ENCODE results near the gene MESP1.
"Not testable (repeated sequence)": the region's sequence is repeated elsewhere in the genome, so short reads cannot be mapped to it uniquely, and the experiment has no call there.

The MESP1 gene, protein sequence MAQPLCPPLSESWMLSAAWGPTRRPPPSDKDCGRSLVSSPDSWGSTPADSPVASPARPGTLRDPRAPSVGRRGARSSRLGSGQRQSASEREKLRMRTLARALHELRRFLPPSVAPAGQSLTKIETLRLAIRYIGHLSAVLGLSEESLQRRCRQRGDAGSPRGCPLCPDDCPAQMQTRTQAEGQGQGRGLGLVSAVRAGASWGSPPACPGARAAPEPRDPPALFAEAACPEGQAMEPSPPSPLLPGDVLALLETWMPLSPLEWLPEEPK

GRCh38 chr15:89750560-89751542, at the start of gene MESP1:
MESP1 (minus strand) TSS chr15:89751249; CDS start chr15:89751231, 18 bp downstream.
- DNase-seq, result peak; percentile 84

GRCh38 chr15:89799918-89800498, 49.0 kb upstream of the MESP1 start:
- DNase-seq, result no peak

GRCh38 chr15:89799011-89799911, 48.2 kb upstream of the MESP1 start:
- no peak for DNase-seq

DNA sequence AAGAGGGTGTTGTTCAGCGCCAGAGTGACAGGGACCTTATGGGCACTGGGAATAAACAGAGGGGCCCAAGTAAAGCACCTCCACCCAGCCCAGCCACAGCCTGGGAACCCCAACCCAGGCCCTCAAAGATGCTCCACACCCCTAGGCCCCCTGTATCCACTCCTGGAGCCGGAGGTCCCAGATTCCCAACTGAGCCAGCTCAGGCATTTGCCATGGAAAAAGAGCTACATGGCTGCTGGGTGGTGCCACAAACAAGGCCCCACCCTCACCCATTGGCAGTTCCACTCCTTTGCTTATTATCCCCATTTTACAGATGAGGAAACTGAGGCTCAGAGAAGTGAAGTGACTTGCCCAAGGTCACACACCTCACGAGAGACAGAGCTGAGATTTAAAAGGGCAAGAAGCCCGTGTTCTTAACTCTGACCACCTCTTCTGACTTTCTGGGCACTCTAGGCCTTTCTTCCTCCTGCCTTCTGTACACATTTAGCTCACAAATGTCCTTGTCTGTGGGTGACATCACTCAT, 46.7 kb upstream of the MESP1 start:
- DNase-seq, result no peak

- DNase-seq, result no peak
Measured at GRCh38 chr15:89795996-89796395, 44.9 kb upstream of the MESP1 start.

- no peak for DNase-seq
Measured at GRCh38 chr15:89794627-89795241, 43.7 kb upstream of the MESP1 start.

DNA sequence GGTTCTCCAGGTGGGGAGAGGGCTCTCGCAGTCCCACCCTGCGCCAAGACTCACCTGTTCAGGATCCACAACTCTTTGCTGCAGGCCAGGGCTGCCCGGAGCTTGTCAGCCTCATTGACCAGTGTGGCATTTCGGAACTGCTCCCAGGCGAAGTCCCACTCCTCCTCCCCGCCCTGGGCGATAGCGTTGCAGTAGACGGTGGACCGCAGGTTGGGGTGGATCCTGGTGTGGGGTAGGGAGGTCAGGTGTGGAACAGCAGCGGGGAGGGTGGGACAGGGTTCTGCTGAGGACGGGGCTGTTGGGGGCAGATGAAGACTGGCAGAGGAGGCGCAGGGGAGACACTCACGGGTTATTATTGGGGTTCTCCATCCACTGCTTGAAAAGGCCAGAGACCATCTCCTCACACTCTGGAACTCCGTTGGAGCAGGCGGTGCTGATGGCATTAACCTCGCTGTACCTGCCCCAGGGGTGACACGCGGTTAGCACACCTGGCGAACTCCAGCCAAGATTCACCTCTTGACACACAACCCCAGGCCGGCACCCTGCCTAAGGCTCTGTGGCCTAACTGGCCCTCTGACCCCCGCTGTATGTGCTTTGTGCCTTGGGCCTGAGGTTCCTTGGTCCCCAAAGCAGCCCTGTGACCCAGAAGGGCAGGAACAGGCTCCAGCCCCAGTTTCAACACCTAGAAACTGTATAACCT, 41.2 kb upstream of the MESP1 start:
- no peak for DNase-seq

GRCh38 chr15:89790661-89791060, 39.6 kb upstream of the MESP1 start:
- DNase-seq, result no peak

DNA sequence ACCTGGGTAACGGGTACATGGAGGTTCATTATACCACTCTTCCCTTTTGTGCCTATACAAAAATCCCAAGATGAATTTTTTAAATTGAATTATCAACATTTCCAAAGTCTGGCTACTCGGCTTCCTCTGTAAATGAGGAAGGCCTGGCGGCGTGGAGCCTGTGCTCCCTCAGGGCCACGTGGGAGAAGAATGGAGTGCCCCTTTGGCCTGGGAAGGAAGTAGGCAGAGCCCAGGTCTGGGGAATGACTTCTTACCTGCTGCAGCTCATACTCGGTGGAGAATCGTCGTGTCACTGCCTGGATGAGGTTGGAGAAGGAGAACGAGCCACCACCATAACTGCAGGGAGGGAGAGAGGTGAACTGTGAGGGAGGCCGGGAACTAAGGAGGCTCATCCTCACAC, 39.2 kb upstream of the MESP1 start:
- DNase-seq, result no peak

DNA sequence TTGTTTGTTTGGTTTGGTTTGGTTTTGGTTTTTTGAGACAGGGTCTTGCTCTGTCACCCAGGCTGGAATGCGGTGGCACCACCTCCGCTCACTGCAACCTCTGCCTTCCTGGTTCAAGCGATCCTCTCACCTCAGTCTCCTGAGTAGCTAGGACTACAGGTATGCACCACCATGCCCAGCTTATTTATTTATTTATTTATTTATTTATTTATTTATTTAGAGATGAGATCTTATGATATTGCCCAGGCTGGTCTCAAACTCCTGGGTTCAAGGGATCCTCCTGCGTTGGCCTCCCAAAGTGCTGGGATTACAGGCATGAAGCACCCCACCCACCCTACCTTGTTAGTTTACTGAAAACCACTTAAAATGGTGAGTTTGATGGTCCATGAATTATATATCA, 37.5 kb upstream of the MESP1 start:
- DNase-seq, result not testable (repeated sequence)

- no peak for DNase-seq
Measured at GRCh38 chr15:89787944-89788343, 36.9 kb upstream of the MESP1 start.

DNA sequence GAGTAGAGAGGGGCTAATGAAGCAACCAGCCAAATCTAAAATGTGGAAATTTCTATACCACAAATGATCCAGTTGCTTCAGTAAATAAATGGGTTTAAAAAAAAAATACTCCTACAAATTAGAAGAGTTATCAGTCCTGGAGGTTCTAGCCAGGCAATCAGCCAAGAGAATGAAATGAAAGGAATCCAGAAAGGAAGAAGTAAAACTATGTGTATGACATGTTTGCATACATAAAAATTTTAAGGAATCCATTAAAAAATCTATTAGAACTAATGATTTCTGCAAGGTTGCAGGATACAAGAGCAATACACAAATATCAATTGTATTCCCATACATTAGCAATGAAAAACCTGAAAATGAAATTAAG, 34.7 kb upstream of the MESP1 start:
- no peak for DNase-seq

- DNase-seq, result no peak
Measured at GRCh38 chr15:89785064-89785773, 34.2 kb upstream of the MESP1 start.

GRCh38 chr15:89784686-89784960, 33.6 kb upstream of the MESP1 start:
- DNase-seq, result no peak

DNA sequence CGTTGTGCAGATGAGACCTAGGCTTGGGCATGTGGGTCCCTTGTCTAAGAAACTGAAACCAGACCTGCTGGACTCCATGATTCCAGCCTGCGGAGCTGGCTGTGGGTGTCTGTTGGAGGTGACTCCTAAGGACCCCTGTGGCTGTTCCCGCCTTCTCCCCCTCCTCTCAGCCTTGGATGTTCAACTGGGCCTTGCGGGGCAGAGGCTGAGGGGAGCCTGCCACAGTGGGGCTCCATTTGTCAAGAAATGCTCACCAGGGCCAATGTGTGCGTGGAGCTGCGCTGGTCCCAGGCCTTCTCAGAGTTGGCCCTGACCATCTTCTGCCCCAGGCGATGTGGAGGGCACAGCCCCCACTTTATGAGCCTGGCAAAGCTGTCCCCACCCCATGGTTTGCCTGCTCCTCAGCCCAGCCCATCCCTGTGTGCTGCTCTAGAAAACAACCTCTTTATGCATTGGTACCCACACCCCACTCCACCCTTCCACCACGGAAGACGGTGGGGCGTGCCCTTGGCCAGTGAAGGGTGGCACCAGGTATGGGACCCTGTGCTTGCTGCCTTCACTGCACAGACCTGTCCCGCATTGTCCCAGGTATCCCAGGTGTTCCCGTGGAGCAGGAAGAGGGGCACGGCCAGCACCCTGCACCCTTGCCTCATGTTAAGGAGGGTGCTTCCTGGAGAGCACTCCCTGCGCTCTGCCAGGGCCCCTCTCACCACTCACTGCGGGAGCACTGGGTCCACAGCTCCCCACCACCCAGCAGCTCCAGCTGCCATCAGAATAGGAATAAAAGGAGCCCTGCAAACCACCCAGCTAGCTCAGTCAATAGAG, 33.0 kb upstream of the MESP1 start:
- DNase-seq, result no peak

DNA sequence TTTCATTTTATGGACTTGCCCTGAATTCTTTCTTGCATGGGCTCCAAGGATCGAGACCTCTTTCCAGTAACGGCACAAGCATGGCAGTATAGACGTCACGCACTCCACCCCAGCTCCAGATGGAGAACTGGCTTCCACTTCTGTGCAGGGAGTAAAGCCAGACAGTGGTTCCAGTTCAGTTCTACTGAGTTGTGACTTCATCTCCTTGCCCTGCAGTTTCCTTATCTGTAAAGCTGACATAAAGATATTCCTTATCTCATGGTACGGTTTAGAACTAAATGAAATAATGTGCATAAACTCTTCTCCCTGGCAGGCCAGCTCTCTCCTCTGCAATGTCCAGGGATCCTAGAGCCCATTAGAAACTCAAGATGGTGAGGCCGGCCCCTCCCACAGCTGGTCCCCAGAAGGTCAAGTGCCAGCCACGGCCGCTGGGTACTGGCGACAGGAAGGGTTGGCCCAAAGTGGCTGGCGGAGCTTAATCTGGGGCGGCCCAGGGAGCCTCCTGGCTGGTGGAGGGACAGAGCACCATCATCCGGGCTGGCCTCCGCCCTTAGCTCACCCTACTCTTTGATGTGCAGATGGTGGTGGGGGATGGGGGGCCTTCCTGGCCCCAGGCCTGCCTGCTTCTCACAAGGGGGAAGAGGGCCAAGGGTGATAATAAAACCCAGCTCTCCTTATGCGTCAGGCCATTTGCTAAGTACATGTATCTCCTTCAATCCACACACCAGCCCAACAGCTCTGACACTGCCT, 32.2 kb upstream of the MESP1 start:
- DNase-seq, result no peak

- DNase-seq, result not testable (repeated sequence)
Measured at GRCh38 chr15:89782619-89782950, 31.5 kb upstream of the MESP1 start.

- no peak for DNase-seq
Measured at GRCh38 chr15:89781891-89782618, 31.0 kb upstream of the MESP1 start.

- no peak for DNase-seq
Measured at GRCh38 chr15:89781055-89781454, 30.0 kb upstream of the MESP1 start.
